ENCODE measurements around the gene KPNA1. TPM values are rescaled to one million over a fixed set of nuclear protein-coding genes. Genes with fewer than 3 reads are reported as not detected.
A peak's percentile ranks its signal among the peaks of the same experiment; 100 is the strongest.

The KPNA1 gene
- total RNA-seq, 1 donor from 2014 or later, result 67.5 TPM

DNA sequence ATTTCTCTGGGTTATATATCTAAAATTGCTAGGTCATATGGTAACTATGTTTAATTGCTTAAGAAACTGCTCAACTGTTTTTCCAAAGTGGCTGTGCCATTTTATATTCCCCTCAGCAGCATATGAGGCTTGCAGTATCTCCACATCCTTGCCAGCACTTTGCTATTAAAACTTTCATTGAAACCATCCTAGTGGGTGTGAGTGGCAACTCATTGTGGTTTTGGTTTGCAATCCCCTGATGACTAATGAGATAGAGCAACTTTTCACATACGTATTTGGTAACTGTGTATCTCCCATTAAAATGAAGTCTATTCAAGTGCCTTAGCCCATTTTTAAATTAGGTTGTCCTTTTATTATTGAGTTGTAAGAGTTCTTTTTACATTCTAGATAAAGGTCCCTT, 17.3 kb downstream of the KPNA1 start:
- H3K4me3 Mint-ChIP-seq (ENCODE audit: low read depth), result no peak overlapping the region
- H3K9me3 Mint-ChIP-seq, result no peaks in the 10 kb centered on the region
- peaks cover 44% of the 10 kb centered on the region for H3K4me1 Mint-ChIP-seq (ENCODE audit: low read depth)
- intact Hi-C loops (cut with micrococcal nuclease), result loop anchor here (1.0 kb wide), 2 partner anchors 14 to 37 kb away; no protein-coding TSS in a partner anchor
- H3K27me3 Mint-ChIP-seq (ENCODE audit: low read depth), result no peaks in the 10 kb centered on the region
- no peak overlapping the region for H3K27ac Mint-ChIP-seq
- H3K36me3 Mint-ChIP-seq (ENCODE audit: low read depth), result peaks cover 58% of the 10 kb centered on the region
- no peak for DNase-seq (ENCODE audit: low spot score)

DNA sequence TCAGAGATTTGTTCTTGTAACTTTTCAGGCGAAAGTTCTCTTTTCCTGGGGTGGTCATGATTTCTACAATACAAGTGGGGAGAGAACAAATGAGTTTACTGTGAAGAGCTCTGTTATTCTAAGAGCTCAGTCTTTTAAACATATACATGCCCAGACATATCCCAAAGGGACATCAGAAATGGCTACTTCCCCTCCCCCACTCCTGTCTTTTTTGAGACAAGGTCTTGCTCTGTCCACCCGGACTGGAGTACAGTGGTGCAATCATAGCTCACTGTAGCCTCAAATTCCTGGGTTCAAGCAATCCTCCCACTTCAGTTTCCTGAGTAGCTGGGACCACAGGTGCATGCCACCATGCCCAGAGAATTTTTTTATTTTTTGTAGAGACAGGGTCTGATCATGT, 18.2 kb downstream of the KPNA1 start:
- Mint-ChIP-seq H3K9me3 (no peaks in the 10 kb centered on the region), H3K27me3 (ENCODE audit: low read depth) (no peaks in the 10 kb centered on the region), H3K4me1 (ENCODE audit: low read depth) (peaks cover 38% of the 10 kb centered on the region), H3K27ac (no peak overlapping the region), H3K36me3 (ENCODE audit: low read depth) (peaks cover 61% of the 10 kb centered on the region), H3K4me3 (ENCODE audit: low read depth) (no peak overlapping the region)
- no peak for DNase-seq (ENCODE audit: low spot score)
- intact Hi-C loops (cut with micrococcal nuclease), result no loop called here

DNA sequence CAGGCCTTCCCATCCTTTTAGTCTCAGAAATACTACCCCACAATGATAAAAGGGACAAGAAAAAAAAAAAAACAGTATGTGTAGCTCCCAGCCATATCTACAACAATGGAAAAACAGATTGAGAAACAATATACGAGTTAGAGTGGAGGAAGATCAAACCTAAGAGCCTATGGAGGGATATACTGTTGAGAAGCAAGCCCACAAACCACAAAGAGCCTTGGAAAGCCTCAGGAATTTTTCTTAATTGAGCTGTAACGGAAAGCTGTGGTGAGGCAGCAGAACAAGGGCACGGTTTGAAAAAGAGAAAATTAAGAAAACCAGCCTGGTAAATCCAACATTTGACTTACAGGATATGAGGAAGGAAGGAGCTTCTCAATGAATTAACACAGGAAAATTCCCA, 21.4 kb downstream of the KPNA1 start:
- Mint-ChIP-seq H3K4me3 (ENCODE audit: low read depth) (no peak overlapping the region), H3K27ac (no peak overlapping the region), H3K36me3 (ENCODE audit: low read depth) (peaks cover 64% of the 10 kb centered on the region), H3K9me3 (no peaks in the 10 kb centered on the region), H3K27me3 (ENCODE audit: low read depth) (no peaks in the 10 kb centered on the region), H3K4me1 (ENCODE audit: low read depth) (peaks cover 41% of the 10 kb centered on the region)
- no peak for DNase-seq (ENCODE audit: low spot score)
- intact Hi-C loops (cut with micrococcal nuclease), result no loop called here

GRCh38 chr3:122488262-122488973, 26.3 kb downstream of the KPNA1 start:
- H3K4me1 Mint-ChIP-seq (ENCODE audit: low read depth), result peaks cover 30% of the 10 kb centered on the region
- intact Hi-C loops (cut with micrococcal nuclease), result no loop called here

DNA sequence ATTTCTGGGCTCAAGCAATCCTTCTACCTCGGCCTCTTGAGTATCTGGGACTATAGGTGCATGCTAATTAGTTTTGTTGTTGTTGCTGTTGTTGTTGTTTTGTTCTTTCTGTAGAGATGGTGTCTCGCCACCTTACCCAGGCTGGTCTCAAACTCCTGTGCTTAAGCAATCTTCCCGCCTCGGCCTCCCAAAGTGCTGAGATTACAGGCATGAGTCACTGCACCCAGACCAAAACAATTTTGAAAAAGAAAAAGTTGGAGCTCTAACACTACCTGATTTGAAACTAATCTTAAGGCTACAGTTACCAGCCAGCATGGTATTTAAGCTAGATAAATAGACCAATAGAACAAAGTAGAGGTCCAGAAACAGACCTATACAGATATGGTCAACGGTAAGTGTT, 29.8 kb downstream of the KPNA1 start:
- Mint-ChIP-seq H3K27me3 (ENCODE audit: low read depth) (no peaks in the 10 kb centered on the region), H3K4me1 (ENCODE audit: low read depth) (peaks cover 43% of the 10 kb centered on the region)
- intact Hi-C loops (cut with micrococcal nuclease), result no loop called here

More at GRCh38 chr3:122488262-122488973, 26.3 kb downstream of the KPNA1 start:
- Mint-ChIP-seq H3K4me3 (ENCODE audit: low read depth) (no peak overlapping the region), H3K27me3 (ENCODE audit: low read depth) (no peaks in the 10 kb centered on the region), H3K36me3 (ENCODE audit: low read depth) (peaks cover 47% of the 10 kb centered on the region), H3K9me3 (no peaks in the 10 kb centered on the region), H3K27ac (peak overlapping the region; percentile 1)
- no peak for DNase-seq (ENCODE audit: low spot score)

DNA sequence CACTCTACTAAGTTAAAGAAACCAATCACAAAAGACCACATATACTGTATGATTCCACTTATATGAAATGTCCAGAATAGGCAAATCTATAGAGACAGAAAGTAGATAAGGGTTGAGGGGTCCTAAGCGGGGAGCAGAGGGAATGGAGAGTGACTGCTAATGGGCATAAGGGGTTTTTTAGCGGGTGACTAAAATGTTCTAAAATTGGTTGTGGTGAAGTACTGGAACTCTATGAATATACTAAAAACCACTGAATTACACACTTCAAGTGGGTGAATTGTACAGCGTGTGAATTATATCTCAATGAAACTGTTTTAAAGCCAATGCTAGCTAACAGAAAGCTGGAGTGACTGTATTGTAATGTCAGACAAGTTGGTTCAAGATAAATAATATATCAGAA, 33.3 kb downstream of the KPNA1 start:
- no peak overlapping the region for H3K27ac Mint-ChIP-seq
- H3K4me3 Mint-ChIP-seq (ENCODE audit: low read depth), result no peak overlapping the region
- H3K9me3 Mint-ChIP-seq, result no peaks in the 10 kb centered on the region
- intact Hi-C loops (cut with micrococcal nuclease), result no loop called here
- no peak for DNase-seq (ENCODE audit: low spot score)
- H3K27me3 Mint-ChIP-seq (ENCODE audit: low read depth), result no peaks in the 10 kb centered on the region
- H3K4me1 Mint-ChIP-seq (ENCODE audit: low read depth), result peaks cover 31% of the 10 kb centered on the region
- peaks cover 11% of the 10 kb centered on the region for H3K36me3 Mint-ChIP-seq (ENCODE audit: low read depth)

More for the DNA sequence above, 29.8 kb downstream of the KPNA1 start:
- Mint-ChIP-seq H3K9me3 (no peaks in the 10 kb centered on the region), H3K4me3 (ENCODE audit: low read depth) (no peak overlapping the region), H3K27ac (no peak overlapping the region), H3K36me3 (ENCODE audit: low read depth) (peaks cover 20% of the 10 kb centered on the region)
- no peak for DNase-seq (ENCODE audit: low spot score)

DNA sequence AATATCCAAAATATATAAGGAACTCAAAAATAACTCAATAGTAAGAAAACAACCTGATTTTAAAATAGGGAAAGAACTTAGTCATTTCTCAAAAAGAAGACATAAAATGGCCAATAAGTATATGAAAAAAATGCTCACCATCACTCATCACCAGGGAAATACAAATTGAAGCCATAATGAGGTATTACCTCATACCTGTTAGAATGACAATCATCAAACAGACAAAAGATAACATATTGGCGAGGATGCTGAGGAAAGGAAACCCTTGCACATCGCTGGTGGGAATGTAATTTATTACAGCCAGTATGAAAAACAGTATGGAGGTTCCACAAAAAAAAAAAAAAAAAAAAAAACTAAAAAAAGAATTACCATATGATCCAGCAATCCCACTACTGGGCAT, 38.2 kb downstream of the KPNA1 start:
- Mint-ChIP-seq H3K27me3 (ENCODE audit: low read depth) (no peaks in the 10 kb centered on the region), H3K27ac (no peak overlapping the region), H3K4me1 (ENCODE audit: low read depth) (peaks cover 39% of the 10 kb centered on the region), H3K4me3 (ENCODE audit: low read depth) (no peak overlapping the region), H3K9me3 (no peaks in the 10 kb centered on the region), H3K36me3 (ENCODE audit: low read depth) (peaks cover 30% of the 10 kb centered on the region)
- no peak for DNase-seq (ENCODE audit: low spot score)
- intact Hi-C loops (cut with micrococcal nuclease), result no loop called here

DNA sequence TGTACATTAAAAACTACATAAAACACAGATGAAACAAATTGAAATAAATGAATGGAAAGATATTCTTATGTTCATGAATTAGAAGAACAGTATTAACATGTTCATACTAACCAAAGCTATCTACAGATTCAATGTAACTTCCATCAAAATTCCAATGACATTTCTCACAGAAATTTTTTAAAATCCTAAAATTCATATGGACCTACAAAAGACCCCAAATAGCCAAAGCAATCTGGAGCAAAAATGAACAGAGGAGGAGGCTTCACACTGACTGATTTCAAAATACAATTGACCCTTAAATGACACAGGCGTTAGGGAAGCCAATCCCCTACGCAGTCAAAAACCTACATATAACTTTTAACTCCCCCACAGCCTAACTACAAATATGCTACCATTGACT, 39.4 kb downstream of the KPNA1 start:
- H3K36me3 Mint-ChIP-seq (ENCODE audit: low read depth), result peaks cover 30% of the 10 kb centered on the region
- no peaks in the 10 kb centered on the region for H3K27me3 Mint-ChIP-seq (ENCODE audit: low read depth)
- intact Hi-C loops (cut with micrococcal nuclease), result no loop called here
- no peak overlapping the region for H3K27ac Mint-ChIP-seq
- H3K4me1 Mint-ChIP-seq (ENCODE audit: low read depth), result peaks cover 38% of the 10 kb centered on the region
- no peak overlapping the region for H3K4me3 Mint-ChIP-seq (ENCODE audit: low read depth)
- no peak for DNase-seq (ENCODE audit: low spot score)
- no peaks in the 10 kb centered on the region for H3K9me3 Mint-ChIP-seq

GRCh38 chr3:122469659-122470058, 45.1 kb downstream of the KPNA1 start:
- no peak for DNase-seq (ENCODE audit: low spot score)
- Mint-ChIP-seq H3K27ac (no peak overlapping the region), H3K4me1 (ENCODE audit: low read depth) (peaks cover 47% of the 10 kb centered on the region), H3K36me3 (ENCODE audit: low read depth) (peaks cover 27% of the 10 kb centered on the region), H3K9me3 (no peaks in the 10 kb centered on the region), H3K4me3 (ENCODE audit: low read depth) (no peak overlapping the region), H3K27me3 (ENCODE audit: low read depth) (no peaks in the 10 kb centered on the region)
- intact Hi-C loops (cut with micrococcal nuclease), result loop anchor here (5.0 kb wide), 1 partner anchor 43 kb away; the partner anchor contains the start of gene KPNA1

GRCh38 chr3:122468896-122469533, 45.7 kb downstream of the KPNA1 start:
- no peak for DNase-seq (ENCODE audit: low spot score)
- Mint-ChIP-seq H3K27me3 (ENCODE audit: low read depth) (no peaks in the 10 kb centered on the region), H3K4me1 (ENCODE audit: low read depth) (peaks cover 41% of the 10 kb centered on the region), H3K9me3 (no peaks in the 10 kb centered on the region), H3K27ac (no peak overlapping the region), H3K4me3 (ENCODE audit: low read depth) (no peak overlapping the region), H3K36me3 (ENCODE audit: low read depth) (peaks cover 21% of the 10 kb centered on the region)
- intact Hi-C loops (cut with micrococcal nuclease), result no loop called here

- Mint-ChIP-seq H3K36me3 (ENCODE audit: low read depth) (peaks cover 32% of the 10 kb centered on the region), H3K27me3 (ENCODE audit: low read depth) (no peaks in the 10 kb centered on the region), H3K27ac (no peak overlapping the region), H3K9me3 (no peaks in the 10 kb centered on the region), H3K4me1 (ENCODE audit: low read depth) (peaks cover 27% of the 10 kb centered on the region), H3K4me3 (ENCODE audit: low read depth) (no peak overlapping the region)
- intact Hi-C loops (cut with micrococcal nuclease), result no loop called here
- no peak for DNase-seq (ENCODE audit: low spot score)
These were observed 48.0 kb downstream of the KPNA1 start for GRCh38 chr3:122466701-122467240.

DNA sequence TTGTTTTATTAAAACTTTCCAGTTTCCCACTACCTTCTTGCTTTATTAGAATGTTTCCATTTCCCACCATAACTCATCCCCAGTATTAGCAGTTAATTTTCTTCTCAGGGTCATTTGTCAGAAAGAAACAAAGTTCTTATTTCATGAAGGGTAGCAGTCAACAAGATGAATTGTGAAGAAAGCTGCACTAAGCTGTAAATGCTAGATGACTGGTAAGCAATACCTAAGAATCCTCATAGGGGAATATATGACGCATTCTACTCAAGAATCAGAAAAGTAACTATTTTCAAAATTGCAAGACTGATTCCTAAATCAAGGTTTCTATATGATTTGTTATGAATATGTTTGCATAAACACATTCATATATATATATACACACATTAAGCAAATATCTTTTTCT, 50.1 kb downstream of the KPNA1 start:
- H3K4me3 Mint-ChIP-seq (ENCODE audit: low read depth), result no peak overlapping the region
- no peak overlapping the region for H3K27ac Mint-ChIP-seq
- intact Hi-C loops (cut with micrococcal nuclease), result no loop called here
- H3K9me3 Mint-ChIP-seq, result no peaks in the 10 kb centered on the region
- H3K27me3 Mint-ChIP-seq (ENCODE audit: low read depth), result no peaks in the 10 kb centered on the region
- peaks cover 18% of the 10 kb centered on the region for H3K4me1 Mint-ChIP-seq (ENCODE audit: low read depth)
- peaks cover 43% of the 10 kb centered on the region for H3K36me3 Mint-ChIP-seq (ENCODE audit: low read depth)
- DNase-seq (ENCODE audit: low spot score), result no peak

DNA sequence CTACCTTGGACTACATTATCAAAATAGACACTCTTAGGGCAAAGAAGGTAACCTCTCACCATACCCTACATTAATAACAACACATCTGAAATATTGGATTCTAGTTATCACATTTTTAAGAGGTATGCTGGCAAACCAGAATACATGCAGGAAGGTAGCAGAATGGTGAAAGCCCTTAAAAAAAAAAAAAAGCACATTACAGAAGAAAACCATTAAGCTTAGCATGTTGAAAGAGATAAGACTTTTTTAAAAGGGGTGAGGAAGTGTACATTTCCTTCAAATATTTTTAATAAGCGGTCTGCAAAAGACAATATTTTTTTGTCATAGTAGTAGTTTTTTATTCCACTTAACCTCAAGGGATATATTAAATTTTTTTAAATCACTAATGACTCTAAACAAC, 52.3 kb downstream of the KPNA1 start:
- intact Hi-C loops (cut with micrococcal nuclease), result no loop called here

More for the DNA sequence above, 52.3 kb downstream of the KPNA1 start:
- H3K27me3 Mint-ChIP-seq (ENCODE audit: low read depth), result no peaks in the 10 kb centered on the region
- H3K4me1 Mint-ChIP-seq (ENCODE audit: low read depth), result peaks cover 4% of the 10 kb centered on the region
- peaks cover 59% of the 10 kb centered on the region for H3K36me3 Mint-ChIP-seq (ENCODE audit: low read depth)
- no peak for DNase-seq (ENCODE audit: low spot score)
- H3K9me3 Mint-ChIP-seq, result no peaks in the 10 kb centered on the region
- no peak overlapping the region for H3K27ac Mint-ChIP-seq
- no peak overlapping the region for H3K4me3 Mint-ChIP-seq (ENCODE audit: low read depth)
